GM23338 (cell line): ENCODE results near the gene PDE10A. TPM values are rescaled to one million over a fixed set of nuclear protein-coding genes. Genes with fewer than 3 reads are reported as not detected.
"Not testable (repeated sequence)": the region's sequence is repeated elsewhere in the genome, so short reads cannot be mapped to it uniquely, and the experiment has no call there.

Source experiments
- ATAC-seq: fragments of 200-7000 bp; cut with Tn5 transposase; 3 replicates; pipeline ENCODE4 v1.9.1; 2020
- DNase-seq: peaks from one replicate; pipeline ENCODE4 v3.0.0-alpha.2; 2015; ENCODE audit warnings: low spot score
- H2AFZ ChIP-seq: fragments of 200-600 bp; sonication (generic); 2 replicates; pipeline ENCODE4 v1.8.0; 2016; ENCODE audit warnings: antibody characterized with exemption, mild to moderate bottlenecking, moderate library complexity
- H3F3A ChIP-seq: fragments of 200-600 bp; sonication (generic); replicated peaks from 2 replicates; pipeline ENCODE4 v1.8.0; 2017; ENCODE audit warnings: antibody characterized with exemption, mixed run types, low read depth
- H3K27ac ChIP-seq: fragments of 200-600 bp; sonication (generic); 2 replicates; pipeline ENCODE4 v1.6.1; 2016; ENCODE audit warnings: low read depth
- H3K27me3 ChIP-seq: fragments of 200-600 bp; sonication (generic); 2 replicates; pipeline ENCODE4 v1.8.0; 2016; ENCODE audit warnings: mild to moderate bottlenecking, mixed run types, moderate library complexity; ENCODE audit not compliant: insufficient read depth
- H3K36me3 ChIP-seq: fragments of 200-600 bp; sonication (generic); 2 replicates; pipeline ENCODE4 v1.8.0; 2016; ENCODE audit warnings: mild to moderate bottlenecking; ENCODE audit not compliant: insufficient read depth
- H3K4me1 ChIP-seq: fragments of 200-600 bp; sonication (generic); 2 replicates; pipeline ENCODE4 v1.8.0; 2016; ENCODE audit warnings: mild to moderate bottlenecking, moderate library complexity; ENCODE audit not compliant: insufficient read depth
- H3K4me2 ChIP-seq: fragments of 200-600 bp; sonication (generic); 2 replicates; pipeline ENCODE4 v1.7.1; 2017; ENCODE audit warnings: mixed run types
- H3K4me3 ChIP-seq: fragments of 200-600 bp; sonication (generic); 2 replicates; pipeline ENCODE4 v1.6.1; 2016; ENCODE audit warnings: mixed run types
- H3K79me2 ChIP-seq: fragments of 200-600 bp; sonication (generic); replicated peaks from 2 replicates; pipeline ENCODE4 v1.8.0; 2017; ENCODE audit warnings: mild to moderate bottlenecking; ENCODE audit not compliant: insufficient read depth
- H3K9me2 ChIP-seq: fragments of 200-600 bp; sonication (generic); 2 replicates; pipeline ENCODE4 v1.8.0; 2017; ENCODE audit not compliant: insufficient read depth
- H4K20me1 ChIP-seq: fragments of 200-600 bp; sonication (generic); replicated peaks from 2 replicates; pipeline ENCODE4 v1.8.0; 2017; ENCODE audit warnings: mild to moderate bottlenecking; ENCODE audit not compliant: insufficient read depth
- H3K27ac Mint-ChIP-seq: 2 replicates; pipeline ENCODE4 v1.8.0; 2020; ENCODE audit warnings: inconsistent platforms, mild to moderate bottlenecking, moderate library complexity, mixed read lengths
- H3K27me3 Mint-ChIP-seq: 3 replicates; pipeline ENCODE4 v1.8.0; 2022; ENCODE audit warnings: low read depth, mild to moderate bottlenecking, moderate library complexity, mixed read lengths, inconsistent platforms; ENCODE audit not compliant: insufficient read depth, poor library complexity
- H3K36me3 Mint-ChIP-seq: 3 replicates; pipeline ENCODE4 v1.8.0; 2021; ENCODE audit warnings: low read depth, mild to moderate bottlenecking, inconsistent platforms, moderate library complexity, mixed read lengths
- H3K4me1 Mint-ChIP-seq: 3 replicates; pipeline ENCODE4 v1.8.0; 2020; ENCODE audit warnings: mild to moderate bottlenecking, inconsistent platforms, mixed read lengths
- H3K4me3 Mint-ChIP-seq: 3 replicates; pipeline ENCODE4 v1.8.0; 2021; ENCODE audit warnings: moderate library complexity, mild to moderate bottlenecking, inconsistent platforms, mixed read lengths
- H3K9me3 Mint-ChIP-seq: 3 replicates; pipeline ENCODE4 v1.8.0; 2020; ENCODE audit warnings: moderate library complexity, mild to moderate bottlenecking, inconsistent platforms, mixed read lengths
- polyA plus RNA-seq: library from polyadenylated mRNA; unstranded; fragments of >200 nt; fragmentation: Nextera tagmentation; extraction: Ambion mirVana; gene quantifications from 2 replicates; pipeline ENCODE4 v1.2.1, GENCODE V29; 2016
- total RNA-seq: library from RNA; depleted of rRNA; stranded (reverse); fragments of >200 nt; shearing (Covaris generic); gene quantifications from 2 replicates; pipeline ENCODE4 v1.2.3, GENCODE V29; 2014
- TF ChIP-seq, protein P1 (sequence below): fragments of 250-450 bp; sonication (Bioruptor Pico); IDR thresholded peaks from 2 replicates; pipeline ENCODE4 v1.5.0; 2020; ENCODE audit warnings: mild to moderate bottlenecking, moderate library complexity

PDE10A gene
- total and polyA plus RNA-seq, 2 experiments from 2014 or later = 0.50 to 3.9 TPM

DNA sequence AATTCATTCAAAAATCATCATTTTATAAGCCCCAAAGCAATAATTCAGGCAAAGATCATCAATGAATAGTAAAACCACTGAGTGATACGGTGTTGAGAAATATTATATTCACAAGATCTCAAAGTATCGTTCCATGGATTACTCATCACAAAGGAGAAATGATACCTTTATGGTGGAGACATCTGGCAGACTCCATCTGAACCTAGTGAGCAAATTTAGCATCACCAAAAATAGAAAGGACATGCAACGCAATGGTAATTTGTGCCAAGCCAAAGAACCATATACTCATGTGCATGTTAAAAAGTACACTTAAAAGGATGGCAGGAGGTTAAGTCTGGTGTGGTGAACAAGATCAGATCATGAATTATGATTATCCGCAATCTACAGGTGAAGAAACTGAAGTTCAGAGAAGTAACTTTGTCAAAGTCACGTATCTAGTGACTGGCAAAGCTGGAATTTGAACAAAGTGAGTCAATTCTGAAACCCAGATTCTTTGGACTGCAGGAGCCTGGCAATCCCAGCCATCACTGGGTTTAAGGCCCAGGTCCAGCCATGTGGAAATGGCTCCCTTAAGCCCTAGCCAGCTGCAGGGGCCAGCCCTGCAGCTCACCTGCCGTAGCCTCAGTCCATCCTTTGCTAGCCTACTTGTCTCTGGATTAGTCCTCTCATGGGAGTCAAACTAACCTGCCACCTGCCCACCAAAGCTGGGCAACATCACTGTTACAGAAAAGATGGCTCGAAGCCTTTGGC lies 68.3 kb downstream of the PDE10A start:
- peaks cover 7% of the 10 kb centered on the region for H3K4me1 Mint-ChIP-seq
- H4K20me1 ChIP-seq = no peaks in the 10 kb centered on the region
- no peak overlapping the region for H3K4me3 Mint-ChIP-seq
- DNase-seq = no peak
- no peaks in the 10 kb centered on the region for H3K79me2 ChIP-seq
- no peak overlapping the region for H3K27ac ChIP-seq
- H3K4me2 ChIP-seq = no peak overlapping the region
- H2AFZ ChIP-seq = no peak overlapping the region
- TF ChIP-seq, protein P1, sequence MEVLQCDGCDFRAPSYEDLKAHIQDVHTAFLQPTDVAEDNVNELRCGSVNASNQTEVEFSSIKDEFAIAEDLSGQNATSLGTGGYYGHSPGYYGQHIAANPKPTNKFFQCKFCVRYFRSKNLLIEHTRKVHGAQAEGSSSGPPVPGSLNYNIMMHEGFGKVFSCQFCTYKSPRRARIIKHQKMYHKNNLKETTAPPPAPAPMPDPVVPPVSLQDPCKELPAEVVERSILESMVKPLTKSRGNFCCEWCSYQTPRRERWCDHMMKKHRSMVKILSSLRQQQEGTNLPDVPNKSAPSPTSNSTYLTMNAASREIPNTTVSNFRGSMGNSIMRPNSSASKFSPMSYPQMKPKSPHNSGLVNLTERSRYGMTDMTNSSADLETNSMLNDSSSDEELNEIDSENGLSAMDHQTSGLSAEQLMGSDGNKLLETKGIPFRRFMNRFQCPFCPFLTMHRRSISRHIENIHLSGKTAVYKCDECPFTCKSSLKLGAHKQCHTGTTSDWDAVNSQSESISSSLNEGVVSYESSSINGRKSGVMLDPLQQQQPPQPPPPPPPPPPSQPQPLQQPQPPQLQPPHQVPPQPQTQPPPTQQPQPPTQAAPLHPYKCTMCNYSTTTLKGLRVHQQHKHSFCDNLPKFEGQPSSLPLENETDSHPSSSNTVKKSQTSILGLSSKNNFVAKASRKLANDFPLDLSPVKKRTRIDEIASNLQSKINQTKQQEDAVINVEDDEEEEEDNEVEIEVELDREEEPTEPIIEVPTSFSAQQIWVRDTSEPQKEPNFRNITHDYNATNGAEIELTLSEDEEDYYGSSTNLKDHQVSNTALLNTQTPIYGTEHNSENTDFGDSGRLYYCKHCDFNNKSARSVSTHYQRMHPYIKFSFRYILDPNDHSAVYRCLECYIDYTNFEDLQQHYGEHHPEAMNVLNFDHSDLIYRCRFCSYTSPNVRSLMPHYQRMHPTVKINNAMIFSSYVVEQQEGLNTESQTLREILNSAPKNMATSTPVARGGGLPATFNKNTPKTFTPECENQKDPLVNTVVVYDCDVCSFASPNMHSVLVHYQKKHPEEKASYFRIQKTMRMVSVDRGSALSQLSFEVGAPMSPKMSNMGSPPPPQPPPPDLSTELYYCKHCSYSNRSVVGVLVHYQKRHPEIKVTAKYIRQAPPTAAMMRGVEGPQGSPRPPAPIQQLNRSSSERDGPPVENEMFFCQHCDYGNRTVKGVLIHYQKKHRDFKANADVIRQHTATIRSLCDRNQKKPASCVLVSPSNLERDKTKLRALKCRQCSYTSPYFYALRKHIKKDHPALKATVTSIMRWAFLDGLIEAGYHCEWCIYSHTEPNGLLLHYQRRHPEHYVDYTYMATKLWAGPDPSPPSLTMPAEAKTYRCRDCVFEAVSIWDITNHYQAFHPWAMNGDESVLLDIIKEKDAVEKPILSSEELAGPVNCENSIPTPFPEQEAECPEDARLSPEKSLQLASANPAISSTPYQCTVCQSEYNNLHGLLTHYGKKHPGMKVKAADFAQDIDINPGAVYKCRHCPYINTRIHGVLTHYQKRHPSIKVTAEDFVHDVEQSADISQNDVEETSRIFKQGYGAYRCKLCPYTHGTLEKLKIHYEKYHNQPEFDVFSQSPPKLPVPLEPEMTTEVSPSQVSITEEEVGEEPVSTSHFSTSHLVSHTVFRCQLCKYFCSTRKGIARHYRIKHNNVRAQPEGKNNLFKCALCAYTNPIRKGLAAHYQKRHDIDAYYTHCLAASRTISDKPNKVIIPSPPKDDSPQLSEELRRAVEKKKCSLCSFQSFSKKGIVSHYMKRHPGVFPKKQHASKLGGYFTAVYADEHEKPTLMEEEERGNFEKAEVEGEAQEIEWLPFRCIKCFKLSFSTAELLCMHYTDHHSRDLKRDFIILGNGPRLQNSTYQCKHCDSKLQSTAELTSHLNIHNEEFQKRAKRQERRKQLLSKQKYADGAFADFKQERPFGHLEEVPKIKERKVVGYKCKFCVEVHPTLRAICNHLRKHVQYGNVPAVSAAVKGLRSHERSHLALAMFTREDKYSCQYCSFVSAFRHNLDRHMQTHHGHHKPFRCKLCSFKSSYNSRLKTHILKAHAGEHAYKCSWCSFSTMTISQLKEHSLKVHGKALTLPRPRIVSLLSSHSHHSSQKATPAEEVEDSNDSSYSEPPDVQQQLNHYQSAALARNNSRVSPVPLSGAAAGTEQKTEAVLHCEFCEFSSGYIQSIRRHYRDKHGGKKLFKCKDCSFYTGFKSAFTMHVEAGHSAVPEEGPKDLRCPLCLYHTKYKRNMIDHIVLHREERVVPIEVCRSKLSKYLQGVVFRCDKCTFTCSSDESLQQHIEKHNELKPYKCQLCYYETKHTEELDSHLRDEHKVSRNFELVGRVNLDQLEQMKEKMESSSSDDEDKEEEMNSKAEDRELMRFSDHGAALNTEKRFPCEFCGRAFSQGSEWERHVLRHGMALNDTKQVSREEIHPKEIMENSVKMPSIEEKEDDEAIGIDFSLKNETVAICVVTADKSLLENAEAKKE (CRISPR knock-in tag) = no peak
- no peaks in the 10 kb centered on the region for H3K27me3 ChIP-seq
- no peak overlapping the region for H3K27ac Mint-ChIP-seq
- H3K9me3 Mint-ChIP-seq = peaks cover 13% of the 10 kb centered on the region; the same call in 2 of the 3 replicates
- H3K9me2 ChIP-seq = peaks cover 10% of the 10 kb centered on the region; the same call in 1 of the 2 replicates
- H3F3A ChIP-seq = no peaks in the 10 kb centered on the region
- ATAC-seq = no peak
- no peaks in the 10 kb centered on the region for H3K36me3 ChIP-seq
- 0 out of 3 replicates have a peak, but pooled peaks cover 5% of the 10 kb centered on the region for H3K36me3 Mint-ChIP-seq
- no peak overlapping the region for H3K4me3 ChIP-seq
- H3K4me1 ChIP-seq = peaks cover 6% of the 10 kb centered on the region
- H3K27me3 Mint-ChIP-seq = peaks cover 3% of the 10 kb centered on the region

DNA sequence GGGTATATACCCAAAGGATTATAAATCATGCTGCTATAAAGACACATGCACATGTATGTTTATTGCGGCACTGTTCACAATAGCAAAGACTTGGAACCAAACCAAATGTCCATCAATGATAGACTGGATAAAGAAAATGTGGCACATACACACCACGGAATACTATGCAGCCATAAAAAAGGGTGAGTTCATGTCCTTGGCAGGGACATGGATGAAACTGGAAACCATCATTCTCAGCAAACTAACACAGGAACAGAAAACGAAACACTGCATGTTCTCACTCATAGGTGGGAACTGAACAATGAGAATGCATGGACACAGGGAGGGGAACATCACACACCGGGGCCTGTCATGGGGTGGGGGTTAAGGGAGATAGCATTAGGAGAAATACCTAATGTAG lies 70.1 kb downstream of the PDE10A start:
- not testable (repeated sequence) for H3K4me1 ChIP-seq, ATAC-seq, H4K20me1 ChIP-seq, H3F3A ChIP-seq, H3K36me3 ChIP-seq, H3K27ac Mint-ChIP-seq, H3K27me3 ChIP-seq, DNase-seq, H3K4me3 ChIP-seq, H3K4me1 Mint-ChIP-seq, H3K36me3 Mint-ChIP-seq, H2AFZ ChIP-seq, H3K4me2 ChIP-seq, H3K79me2 ChIP-seq, H3K9me2 ChIP-seq, H3K27ac ChIP-seq, H3K4me3 Mint-ChIP-seq, H3K27me3 Mint-ChIP-seq
- H3K9me3 Mint-ChIP-seq = peaks cover 13% of the 10 kb centered on the region; the same call in 2 of the 3 replicates
